Tibial artery (tissue), 4 donors: ENCODE results near the gene ZNF18.

Experiments used
- DNase-seq, 2 donors: peaks; one replicate each; pipeline ENCODE4 v3.0.0-alpha.2; 2019
- H3K27ac ChIP-seq, 2 donors: fragments of 200-600 bp; sonication (generic) in 1 of 2; 1 replicate in 1 of 2; 2 replicates in 1 of 2; pipeline ENCODE4 v1.5.1; 2018 to 2019; ENCODE audit warnings: mild to moderate bottlenecking in 1 of 2
- H3K27me3 ChIP-seq, 2 donors: fragments of 200-600 bp; sonication (generic) in 1 of 2; one replicate each; pipeline versions ENCODE4 v1.5.1 to v1.6.0; 2016 to 2019
- H3K36me3 ChIP-seq, 3 donors: fragments of 200-600 bp; sonication (generic) in 2 of 3; one replicate each; pipeline ENCODE4 v1.5.1; 2016 to 2019; ENCODE audit warnings: mild to moderate bottlenecking in 2 of 3
- H3K4me1 ChIP-seq, 4 donors: fragments of 200-600 bp; sonication (generic) in 2 of 4; 1 replicate in 3 of 4; 2 replicates in 1 of 4; pipeline ENCODE4 v1.5.1; 2016 to 2019
- H3K4me3 ChIP-seq, 2 donors: fragments of 200-600 bp; sonication (generic) in 1 of 2; 1 replicate in 1 of 2; 2 replicates in 1 of 2; pipeline ENCODE4 v1.5.1; 2018 to 2019; ENCODE audit warnings: mild to moderate bottlenecking in 2 of 2
- H3K9me3 ChIP-seq, 3 donors: fragments of 200-600 bp; sonication (generic) in 1 of 3; one replicate each; pipeline ENCODE4 v1.5.1; 2016 to 2019
- CTCF ChIP-seq, 2 experiments: fragments of 200-600 bp in 1 of 2; fragments of 450-650 bp in 1 of 2; IDR thresholded peaks; one replicate each; pipeline ENCODE4 v1.5.1; 2017 to 2019; ENCODE audit warnings: antibody characterized with exemption in 2 of 2, mild to moderate bottlenecking in 1 of 2, moderate library complexity in 1 of 2
- intact Hi-C: fragments of 100-400 bp; cut with DNase I; formaldehyde crosslinking; loops from one replicate; pipeline ENCODE4 v1.15.0; 2023; ENCODE audit warnings: low total_unique reads

The ZNF18 gene

GRCh38 chr17:12022310-12022709 is 25.0 kb upstream of the ZNF18 start:
- TF ChIP-seq CTCF (IDR thresholded peaks at IDR 0.05), result no peak
- Histone ChIP-seq H3K27ac (no peak overlapping the region), H3K9me3 (no peaks in the 10 kb centered on the region), H3K27me3 (no peaks in the 10 kb centered on the region), H3K36me3 (no peaks in the 10 kb centered on the region), H3K4me1 (peaks cover 0 to 50% (median 21%) of the 10 kb centered on the region in 4 donors), H3K4me3 (peak overlapping the region in 1 of 2 donors; percentile 78)
- intact Hi-C loops, result loop anchor here (10.0 kb wide), 1 partner anchor 982 kb away; no protein-coding TSS in a partner anchor
- no peak for DNase-seq

- Histone ChIP-seq H3K9me3 (no peaks in the 10 kb centered on the region), H3K4me1 (peaks cover 0 to 46% (median 21%) of the 10 kb centered on the region in 4 donors), H3K4me3 (peak overlapping the region; percentile 77 to 78), H3K27me3 (no peaks in the 10 kb centered on the region), H3K27ac (peak overlapping the region; percentile 75 to 90), H3K36me3 (no peaks in the 10 kb centered on the region)
- intact Hi-C loops, result loop anchor here (1.0 to 10.0 kb wide), 2 partner anchors 24 to 983 kb away; partner anchors contain the start of gene ZNF18
- DNase-seq, result no peak
- no peak for TF ChIP-seq CTCF (IDR thresholded peaks at IDR 0.05)
These were observed 24.4 kb upstream of the ZNF18 start for GRCh38 chr17:12021623-12022140.

GRCh38 chr17:12020642-12021622 is 23.7 kb upstream of the ZNF18 start, which contains the start of gene MAP2K4:
TSS of gene MAP2K4 (plus strand) at chr17:12020877. CDS start at chr17:12020887, 10 bp downstream.
- Histone ChIP-seq H3K27me3 (no peaks in the 10 kb centered on the region), H3K36me3 (no peaks in the 10 kb centered on the region), H3K4me1 (peaks cover 0 to 41% (median 21%) of the 10 kb centered on the region in 4 donors), H3K27ac (peak within 1 kb of the TSS; percentile 75 to 90), H3K9me3 (no peaks in the 10 kb centered on the region), H3K4me3 (peak within 1 kb of the TSS; percentile 77 to 78)
- DNase-seq, result peak; percentile 86 to 96
- intact Hi-C loops, result loop anchor here (1.0 to 10.0 kb wide), 2 partner anchors 24 to 984 kb away; partner anchors contain the start of gene ZNF18
- TF ChIP-seq CTCF (IDR thresholded peaks at IDR 0.05), result no peak

- Histone ChIP-seq H3K36me3 (no peaks in the 10 kb centered on the region), H3K4me1 (peaks cover 0 to 9% (median 0%) of the 10 kb centered on the region in 4 donors), H3K27ac (no peak overlapping the region), H3K4me3 (no peak overlapping the region), H3K9me3 (no peaks in the 10 kb centered on the region), H3K27me3 (no peaks in the 10 kb centered on the region)
- intact Hi-C loops, result no loop called here
- TF ChIP-seq CTCF (IDR thresholded peaks at IDR 0.05), result no peak
- DNase-seq, result no peak
These were observed 10.2 kb upstream of the ZNF18 start for GRCh38 chr17:12007466-12007865.

GRCh38 chr17:11999696-12000095 is 2.4 kb upstream of the ZNF18 start:
- Histone ChIP-seq H3K27me3 (no peaks in the 10 kb centered on the region), H3K9me3 (no peaks in the 10 kb centered on the region), H3K27ac (no peak overlapping the region), H3K4me1 (peaks cover 0 to 9% (median 4%) of the 10 kb centered on the region in 4 donors), H3K36me3 (no peaks in the 10 kb centered on the region), H3K4me3 (no peak overlapping the region)
- no peak for TF ChIP-seq CTCF (IDR thresholded peaks at IDR 0.05)
- DNase-seq, result no peak
- intact Hi-C loops, result loop anchor here (5.0 kb wide), 1 partner anchor 668 kb away; the partner anchor contains the start of gene MYOCD
